K562 (cell line): ENCODE data around the gene SHFL. TPM values are rescaled to one million over a fixed set of nuclear protein-coding genes. Genes with fewer than 3 reads are reported as not detected.

Source experiments
- ARID1B ChIP-seq: fragments of 450-650 bp; IDR thresholded peaks from 2 replicates; pipeline ENCODE4 v1.6.1; 2016; ENCODE audit warnings: antibody characterized with exemption, mild to moderate bottlenecking, inconsistent platforms
- DEAF1 ChIP-seq: fragments of 450-650 bp; formaldehyde crosslinking; IDR thresholded peaks from 2 replicates; pipeline ENCODE4 v1.4.0; 2020; ENCODE audit warnings: mild to moderate bottlenecking, moderate library complexity
- DPF2 ChIP-seq: fragments of 450-650 bp; IDR thresholded peaks from 2 replicates; pipeline ENCODE4 v1.6.1; 2016
- ELF2 ChIP-seq: fragments of 250-450 bp; sonication (Bioruptor Pico); IDR thresholded peaks from 2 replicates; pipeline ENCODE4 v1.5.0; 2021; ENCODE audit warnings: mild to moderate bottlenecking
- FIP1L1 ChIP-seq: fragments of 200-400 bp; formaldehyde crosslinking; IDR thresholded peaks from 2 replicates; pipeline ENCODE4 v1.6.1; 2018; ENCODE audit warnings: mild to moderate bottlenecking, low read depth, low read length; ENCODE audit not compliant: poor library complexity, severe bottlenecking
- GTF2E2 ChIP-seq: fragments of 200-800 bp; sonication (Bioruptor generic); IDR thresholded peaks from 2 replicates; pipeline ENCODE4 v1.6.1; 2016; ENCODE audit warnings: missing genetic modification characterization, missing compliant biosample characterization
- HCFC1 ChIP-seq: IDR thresholded peaks from 2 replicates; pipeline ENCODE4 v1.6.1; 2012; ENCODE audit warnings: low read depth, low read length, improper control_type of control experiment
- HNRNPL ChIP-seq: fragments of 200-400 bp; formaldehyde crosslinking; IDR thresholded peaks from 2 replicates; pipeline ENCODE4 v1.6.1; 2017; ENCODE audit warnings: low read depth, mild to moderate bottlenecking, low read length
- IRF2 ChIP-seq: sonication (generic); formaldehyde crosslinking; IDR thresholded peaks from 2 replicates; pipeline ENCODE4 v1.8.1; 2022; ENCODE audit warnings: mild to moderate bottlenecking, missing genetic modification reagents
- KAT2B ChIP-seq: IDR thresholded peaks from one replicate; pipeline ENCODE4 v1.6.1; 2012; ENCODE audit warnings: low read depth, mild to moderate bottlenecking, control low read depth, inconsistent platforms, low read length, moderate library complexity
- KLF6 ChIP-seq: fragments of 250-450 bp; sonication (Bioruptor Pico); IDR thresholded peaks from 2 replicates; pipeline ENCODE4 v1.4.0; 2020; ENCODE audit warnings: mild to moderate bottlenecking, moderate library complexity, borderline replicate concordance
- MED1 ChIP-seq: sonication (generic); formaldehyde crosslinking; IDR thresholded peaks from 2 replicates; pipeline ENCODE4 v1.8.1; 2023; ENCODE audit warnings: missing genetic modification reagents, borderline replicate concordance
- PKNOX1 ChIP-seq: fragments of 450-650 bp; IDR thresholded peaks from 2 replicates; pipeline ENCODE4 v1.6.1; 2016
- POLR2A ChIP-seq: fragments of 450-650 bp; conservative IDR thresholded peaks from 2 replicates; pipeline ENCODE4 v1.6.1; 2016
- PRMT5 ChIP-seq: sonication (generic); formaldehyde crosslinking; IDR thresholded peaks from 2 replicates; pipeline ENCODE4 v1.5.0; 2020; ENCODE audit warnings: missing genetic modification reagents
- PURB ChIP-seq: sonication (generic); formaldehyde crosslinking; IDR thresholded peaks from 2 replicates; pipeline ENCODE4 v1.9.0; 2021; ENCODE audit warnings: low read depth, mild to moderate bottlenecking, missing genetic modification reagents
- RBM39 ChIP-seq: fragments of 200-400 bp; formaldehyde crosslinking; optimal IDR thresholded peaks from 2 replicates; pipeline ENCODE3; 2018; ENCODE audit warnings: low read depth, low read length
- SP1 ChIP-seq: sonication (generic); formaldehyde crosslinking; IDR thresholded peaks from 2 replicates; pipeline ENCODE4 v1.8.1; 2022; ENCODE audit warnings: mild to moderate bottlenecking, missing genetic modification reagents
- SP2 ChIP-seq: IDR thresholded peaks from 2 replicates; pipeline ENCODE4 v1.6.1; 2011; ENCODE audit warnings: mild to moderate bottlenecking, low read depth, low read length, moderate library complexity; ENCODE audit not compliant: poor library complexity, severe bottlenecking; ENCODE audit errors: extremely low read depth
- ZC3H4 ChIP-seq: sonication (generic); formaldehyde crosslinking; IDR thresholded peaks from 2 replicates; pipeline ENCODE4 v1.9.0; 2021; ENCODE audit warnings: missing genetic modification reagents, borderline replicate concordance
- ZNF239 ChIP-seq: fragments of 250-450 bp; sonication (Bioruptor Pico); IDR thresholded peaks from 2 replicates; pipeline ENCODE4 v1.4.0; 2020; ENCODE audit warnings: mild to moderate bottlenecking
- ZNF561 ChIP-seq: fragments of 450-650 bp; formaldehyde crosslinking; conservative IDR thresholded peaks from 2 replicates; pipeline ENCODE4 v1.4.0; 2020; ENCODE audit warnings: mild to moderate bottlenecking, moderate library complexity
- polyA plus RNA-seq, 8 experiments: library from polyadenylated mRNA; depleted of rRNA in 4 of 8; stranded (reverse) in 5 of 8; unstranded in 3 of 8; fragments of >200 nt; fragmentation: Nextera tagmentation in 2 of 8; fragmentation: Illumina TruSeq in 1 of 8; extraction: Ambion mirVana in 2 of 8; extraction: Trizol in 1 of 8; gene quantifications; 2 replicates each; pipeline versions ENCODE4 v1.2.1 to v1.2.3, GENCODE V29; 2011 to 2014; ENCODE audit warnings: inconsistent platforms in 1 of 8, missing spikeins in 1 of 8
- total RNA-seq, 7 experiments: library from RNA; depleted of rRNA in 6 of 7; stranded (reverse); fragments of >200 nt in 6 of 7; fragmentation: Illumina TruSeq in 2 of 7; extraction: Trizol in 2 of 7; gene quantifications; 2 replicates each; pipeline versions ENCODE4 v1.2.1 to v1.2.3, GENCODE V29; 2011 to 2021; ENCODE audit warnings: low replicate concordance in 1 of 7
- TF ChIP-seq, protein P1 (sequence below): fragments of 450-650 bp; IDR thresholded peaks from 2 replicates; pipeline ENCODE4 v1.6.1; 2016; ENCODE audit warnings: low read depth, mild to moderate bottlenecking, moderate library complexity
- TF ChIP-seq, protein P2 (sequence below): fragments of 250-450 bp; sonication (Bioruptor Pico); IDR thresholded peaks from 2 replicates; pipeline ENCODE4 v1.4.0; 2020; ENCODE audit warnings: mild to moderate bottlenecking, moderate library complexity, borderline replicate concordance

SHFL gene
- total and polyA plus RNA-seq, 9 of the 15 experiments (the other 6 are each of a cell fraction or from before 2014, with no cell fraction given) = 1.5 to 25.7 (median 13.0) TPM

- TF ChIP-seq DEAF1 (CRISPR knock-in tag) = no peak
- no peak for TF ChIP-seq MED1
- TF ChIP-seq FIP1L1 = peak; percentile 72
- TF ChIP-seq KAT2B = no peak
- TF ChIP-seq PRMT5 = no peak
- TF ChIP-seq HNRNPL = peak; percentile 68; the same call in 1 of the 2 replicates
- TF ChIP-seq SP1 (CRISPR knock-in tag) = peak; percentile 66
- TF ChIP-seq ZNF561 (CRISPR knock-in tag) = no peak
- TF ChIP-seq HCFC1 = peak; percentile 89
- no peak for TF ChIP-seq DPF2
- TF ChIP-seq, protein P1, sequence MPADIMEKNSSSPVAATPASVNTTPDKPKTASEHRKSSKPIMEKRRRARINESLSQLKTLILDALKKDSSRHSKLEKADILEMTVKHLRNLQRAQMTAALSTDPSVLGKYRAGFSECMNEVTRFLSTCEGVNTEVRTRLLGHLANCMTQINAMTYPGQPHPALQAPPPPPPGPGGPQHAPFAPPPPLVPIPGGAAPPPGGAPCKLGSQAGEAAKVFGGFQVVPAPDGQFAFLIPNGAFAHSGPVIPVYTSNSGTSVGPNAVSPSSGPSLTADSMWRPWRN = no peak
- TF ChIP-seq ZC3H4 (CRISPR knock-in tag) = no peak
- peak; percentile 88 for TF ChIP-seq POLR2A
- no peak for TF ChIP-seq RBM39
- no peak for TF ChIP-seq KLF6 (CRISPR knock-in tag)
- TF ChIP-seq ELF2 = peak; percentile 94
- no peak for TF ChIP-seq SP2
- TF ChIP-seq, protein P2, sequence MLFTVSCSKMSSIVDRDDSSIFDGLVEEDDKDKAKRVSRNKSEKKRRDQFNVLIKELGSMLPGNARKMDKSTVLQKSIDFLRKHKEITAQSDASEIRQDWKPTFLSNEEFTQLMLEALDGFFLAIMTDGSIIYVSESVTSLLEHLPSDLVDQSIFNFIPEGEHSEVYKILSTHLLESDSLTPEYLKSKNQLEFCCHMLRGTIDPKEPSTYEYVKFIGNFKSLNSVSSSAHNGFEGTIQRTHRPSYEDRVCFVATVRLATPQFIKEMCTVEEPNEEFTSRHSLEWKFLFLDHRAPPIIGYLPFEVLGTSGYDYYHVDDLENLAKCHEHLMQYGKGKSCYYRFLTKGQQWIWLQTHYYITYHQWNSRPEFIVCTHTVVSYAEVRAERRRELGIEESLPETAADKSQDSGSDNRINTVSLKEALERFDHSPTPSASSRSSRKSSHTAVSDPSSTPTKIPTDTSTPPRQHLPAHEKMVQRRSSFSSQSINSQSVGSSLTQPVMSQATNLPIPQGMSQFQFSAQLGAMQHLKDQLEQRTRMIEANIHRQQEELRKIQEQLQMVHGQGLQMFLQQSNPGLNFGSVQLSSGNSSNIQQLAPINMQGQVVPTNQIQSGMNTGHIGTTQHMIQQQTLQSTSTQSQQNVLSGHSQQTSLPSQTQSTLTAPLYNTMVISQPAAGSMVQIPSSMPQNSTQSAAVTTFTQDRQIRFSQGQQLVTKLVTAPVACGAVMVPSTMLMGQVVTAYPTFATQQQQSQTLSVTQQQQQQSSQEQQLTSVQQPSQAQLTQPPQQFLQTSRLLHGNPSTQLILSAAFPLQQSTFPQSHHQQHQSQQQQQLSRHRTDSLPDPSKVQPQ (CRISPR knock-in tag) = no peak
- no peak for TF ChIP-seq PURB (CRISPR knock-in tag)
- TF ChIP-seq IRF2 (CRISPR knock-in tag) = no peak
- TF ChIP-seq PKNOX1 = peak; percentile 63
- no peak for TF ChIP-seq ZNF239 (CRISPR knock-in tag)
- no peak for TF ChIP-seq GTF2E2 (tag)
- no peak for TF ChIP-seq ARID1B
Measured at GRCh38 chr19:10106100-10106936, 20.2 kb downstream of the SHFL start, which contains the start of gene PPAN (continued).
